CMK (cell line): ENCODE data around the gene ZNF281.
A peak's percentile ranks its signal among the peaks of the same experiment; 100 is the strongest.
"Not testable (repeated sequence)": the region's sequence is repeated elsewhere in the genome, so short reads cannot be mapped to it uniquely, and the experiment has no call there.

Experiments
- DNase-seq: peaks from one replicate; pipeline ENCODE4 v3.0.0-alpha.2; 2010; ENCODE audit warnings: low read depth

ZNF281 gene

DNA sequence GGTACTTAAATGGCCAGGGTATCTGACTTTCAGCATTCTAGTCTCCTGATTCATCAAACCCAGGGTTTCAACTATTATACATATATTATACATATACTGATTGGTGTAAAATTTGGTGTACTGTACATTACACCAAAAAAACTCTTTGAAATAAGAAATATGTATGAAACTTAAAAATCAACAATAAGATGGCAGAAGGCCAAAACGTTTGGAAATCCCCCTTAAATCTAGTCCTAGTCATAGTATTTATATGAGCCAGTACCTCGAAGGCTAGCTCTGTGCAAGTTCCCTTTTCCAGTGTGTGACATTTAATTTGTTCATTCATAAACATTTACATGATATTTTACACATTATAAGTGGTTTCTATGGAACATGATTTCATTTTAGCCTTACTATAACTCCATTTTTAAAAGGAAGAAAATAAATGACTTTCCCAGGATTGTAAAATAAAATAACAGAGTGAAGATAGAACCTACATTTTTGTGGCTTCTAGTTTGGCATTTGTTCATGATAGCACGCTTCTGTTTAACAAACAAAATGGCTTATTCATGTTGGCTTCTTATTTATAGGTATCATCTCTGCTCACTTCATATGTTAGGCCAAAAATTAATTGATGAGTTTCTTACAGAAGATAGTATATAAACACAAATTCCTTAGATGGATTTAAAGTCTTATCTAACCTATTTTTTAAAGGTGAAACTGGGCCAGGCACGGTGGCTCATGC is 18.8 kb upstream of the ZNF281 start:
- DNase-seq, result no peak

DNA sequence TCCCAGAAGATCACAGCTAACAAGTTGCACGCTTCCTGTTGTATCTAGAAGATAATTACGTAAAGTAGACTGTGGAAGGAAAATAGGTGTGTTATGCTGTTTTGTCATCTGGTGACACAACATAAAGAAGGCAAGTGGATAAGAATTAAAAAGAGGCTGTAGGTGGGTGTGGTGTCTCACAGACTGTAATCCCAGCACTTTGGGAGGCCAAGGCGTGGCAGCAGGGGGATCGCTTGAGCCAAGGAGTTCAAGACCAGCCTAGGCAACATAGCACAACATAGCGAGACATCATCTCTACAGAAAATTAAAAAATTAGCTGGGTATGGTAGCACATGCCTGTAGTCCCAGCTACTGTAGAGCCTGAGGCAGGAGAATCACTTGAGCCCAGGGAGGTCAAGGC is 17.9 kb upstream of the ZNF281 start:
- no peak for DNase-seq

DNA sequence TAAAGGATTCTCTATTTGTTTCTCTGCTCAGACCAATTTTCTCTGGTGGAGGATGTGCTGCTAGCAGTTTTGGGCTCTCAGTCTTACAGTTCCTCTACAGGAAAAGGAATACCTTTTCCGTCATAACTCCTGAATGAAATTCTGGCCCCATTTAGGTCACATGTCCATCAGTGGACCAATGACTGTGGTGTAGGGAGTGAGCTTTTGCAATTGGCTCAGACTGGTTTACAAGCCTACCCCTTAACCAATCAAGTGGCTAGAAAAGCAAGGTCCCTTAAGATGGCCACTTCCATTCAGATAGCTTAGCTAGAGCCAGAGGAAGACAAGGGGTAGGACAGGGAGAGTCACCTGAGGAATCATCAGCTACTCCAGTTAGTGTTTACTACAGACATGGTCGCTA is 16.4 kb upstream of the ZNF281 start:
- no peak for DNase-seq

GRCh38 chr1:200423235-200423634 is 13.4 kb upstream of the ZNF281 start:
- no peak for DNase-seq

DNA sequence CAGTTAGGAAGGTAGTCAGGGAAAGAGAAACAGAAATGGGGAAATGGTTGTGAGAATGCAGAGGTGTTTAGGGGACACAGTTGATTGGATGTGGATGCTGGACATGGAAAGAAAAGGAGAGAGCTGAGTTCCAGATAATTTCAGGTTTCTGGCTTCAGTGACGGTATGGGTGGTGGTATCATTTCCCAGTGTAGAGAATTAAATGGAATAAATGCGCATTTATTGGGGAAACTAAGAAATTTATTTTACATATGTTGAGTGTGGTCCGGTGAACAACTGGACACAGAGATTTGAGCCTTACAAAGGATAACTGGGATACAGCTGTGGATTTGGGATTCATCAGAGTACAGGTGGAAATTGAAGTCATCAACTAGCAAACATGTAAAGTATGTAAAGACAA is 12.4 kb upstream of the ZNF281 start:
- no peak for DNase-seq

- DNase-seq, result no peak
Observed at GRCh38 chr1:200415789-200416593, 6.2 kb upstream of the ZNF281 start.

- no peak for DNase-seq
Observed at GRCh38 chr1:200415227-200415626, 5.4 kb upstream of the ZNF281 start.

- DNase-seq, result no peak
Observed at GRCh38 chr1:200414657-200415056, 4.8 kb upstream of the ZNF281 start.

GRCh38 chr1:200413766-200414165 is 3.9 kb upstream of the ZNF281 start:
- DNase-seq, result not testable (repeated sequence)

DNA sequence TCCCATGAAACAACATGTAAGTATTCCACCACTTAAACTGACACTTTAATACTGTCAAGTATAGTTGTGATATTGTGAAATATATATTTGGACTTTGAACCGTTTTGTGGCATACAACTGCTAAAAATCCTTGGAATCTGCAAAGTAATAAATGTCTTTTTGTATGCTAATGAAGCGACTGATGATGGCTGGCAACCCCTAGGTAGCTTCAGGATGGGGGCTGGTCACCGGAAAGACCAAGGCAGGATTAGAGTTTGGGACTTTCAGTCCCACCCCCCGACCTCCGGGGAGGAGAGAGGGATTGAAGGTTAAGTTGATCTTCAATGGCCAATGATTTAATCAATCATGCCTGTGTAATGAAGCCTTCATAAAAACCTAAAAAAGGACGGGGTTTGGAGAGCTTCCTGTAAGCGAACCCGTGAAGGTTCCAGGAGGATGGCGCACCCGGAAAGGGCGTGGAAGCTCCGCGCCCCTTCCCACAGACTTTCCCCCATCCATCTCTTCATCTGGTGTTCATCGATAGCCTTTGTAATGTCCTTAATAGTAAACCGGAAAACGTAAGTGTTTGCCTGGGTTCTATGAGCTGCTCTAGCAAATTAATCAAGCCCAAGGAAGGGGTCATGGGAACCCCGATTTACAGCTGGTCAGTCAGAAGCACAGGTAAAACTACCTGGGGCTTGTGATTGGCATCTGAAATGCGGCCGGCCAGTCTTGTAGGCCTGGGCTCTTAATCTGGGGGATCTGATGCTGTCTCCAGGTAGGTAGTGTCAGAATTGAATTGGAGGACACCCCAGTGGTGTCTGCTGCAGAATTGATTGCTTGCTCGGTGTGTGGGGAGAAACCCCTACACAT is 1.8 kb upstream of the ZNF281 start:
- no peak for DNase-seq

GRCh38 chr1:200410566-200410878 is 686 bp upstream of the ZNF281 start:
- no peak for DNase-seq

DNA sequence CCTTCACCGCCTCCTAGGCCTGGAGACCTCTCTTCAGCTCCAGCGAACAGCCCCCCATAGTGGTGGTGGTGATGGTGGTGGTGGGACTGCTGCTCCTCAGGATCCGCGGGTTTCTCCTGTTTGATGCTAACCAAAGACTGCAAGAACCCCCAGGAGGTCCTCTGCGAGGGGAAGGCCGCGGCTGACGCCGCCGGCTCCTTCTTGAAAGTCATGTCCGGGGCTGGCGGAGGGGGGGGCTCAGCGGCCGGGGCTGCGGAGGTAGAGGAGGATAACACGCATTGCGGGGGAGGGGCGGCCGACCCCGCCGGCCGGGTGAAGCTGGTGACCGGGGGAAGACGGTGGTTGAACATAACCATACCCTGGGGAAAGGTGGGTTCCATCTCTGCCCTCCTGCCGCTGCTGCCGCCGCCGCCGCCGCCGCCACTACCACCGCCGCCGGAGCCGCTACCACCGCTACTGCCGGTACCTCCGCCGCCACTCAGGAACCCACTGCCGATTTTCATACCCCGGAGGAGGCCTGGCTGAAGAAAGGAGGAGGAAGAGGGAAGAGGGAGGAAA is 554 bp downstream of the ZNF281 start:
- peak; percentile 21 for DNase-seq

- no peak for DNase-seq
Observed at GRCh38 chr1:200406161-200406797, 3.6 kb downstream of the ZNF281 start.

DNA sequence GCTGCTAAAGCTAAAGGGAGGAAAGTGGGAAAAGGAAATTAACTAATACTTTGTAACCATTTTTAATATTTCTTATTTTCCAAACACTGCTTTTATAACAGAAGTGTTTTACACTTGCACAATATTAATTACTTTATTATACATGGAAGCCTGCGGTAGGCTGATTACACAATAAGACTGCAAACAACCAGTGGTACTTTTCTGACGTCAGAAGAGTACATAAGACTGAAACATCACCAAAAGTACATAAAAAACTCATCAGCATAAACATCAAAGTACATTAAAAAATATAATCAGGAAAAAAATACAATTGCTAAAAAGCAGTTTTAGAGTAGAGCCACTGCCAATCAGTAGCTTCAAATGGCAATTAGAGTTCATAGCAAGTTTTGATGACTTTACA is 4.6 kb downstream of the ZNF281 start:
- no peak for DNase-seq

- DNase-seq, result no peak
Observed at GRCh38 chr1:200401708-200402107, 8.1 kb downstream of the ZNF281 start.

DNA sequence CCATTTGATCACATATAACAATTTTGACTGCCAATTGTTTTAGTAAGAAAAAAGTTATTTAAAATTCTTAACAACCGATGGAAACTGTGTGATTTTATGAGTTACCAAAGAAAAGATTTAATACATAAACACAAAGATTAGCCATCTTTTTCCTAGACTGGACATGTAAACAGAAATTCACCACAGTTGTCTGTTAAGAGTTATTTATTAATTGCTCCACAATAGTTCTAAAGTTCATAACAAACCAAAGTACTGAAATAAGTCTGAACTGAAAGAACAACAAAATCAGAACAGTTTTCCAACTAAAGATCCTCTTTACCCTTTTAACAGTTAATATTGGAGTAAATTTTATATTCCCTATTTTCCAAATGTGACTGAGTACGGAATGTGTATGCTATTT is 8.6 kb downstream of the ZNF281 start:
- no peak for DNase-seq

DNA sequence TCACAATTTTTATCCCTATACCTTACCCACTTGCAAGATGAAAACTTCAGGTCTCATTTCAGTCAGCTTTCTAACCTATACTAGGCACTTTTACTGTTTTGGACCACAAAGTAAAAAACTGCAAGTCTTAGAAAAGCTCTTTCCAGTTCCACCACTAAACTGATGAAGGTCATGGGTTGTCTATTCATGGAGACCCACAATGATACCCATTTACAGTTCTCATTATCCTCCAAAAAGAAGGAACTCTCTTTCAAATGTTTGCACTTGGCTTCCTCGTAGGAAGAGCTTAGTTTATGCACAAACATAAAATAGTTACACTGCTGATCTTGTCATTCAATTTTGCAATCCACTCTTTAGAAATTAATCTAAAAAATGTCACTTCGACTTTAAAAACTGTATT is 9.3 kb downstream of the ZNF281 start:
- DNase-seq, result no peak

DNA sequence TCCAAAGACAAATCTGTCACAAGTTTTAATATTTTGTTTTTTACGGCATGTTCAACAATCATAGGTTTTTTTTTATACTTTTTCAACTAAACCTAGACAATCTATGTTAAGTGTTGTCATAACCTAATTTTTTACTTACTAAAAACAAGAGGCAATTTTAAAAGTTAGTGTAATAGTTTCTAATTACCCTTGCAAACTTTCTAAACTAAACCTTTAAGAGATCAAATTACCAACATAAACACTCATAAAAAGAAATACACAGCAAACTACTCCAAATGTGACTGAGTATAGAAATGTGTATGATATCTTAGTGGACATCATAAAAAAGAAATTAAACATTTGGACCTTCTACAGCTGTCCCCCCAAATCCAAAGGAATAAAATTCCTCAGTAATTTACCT is 10.0 kb downstream of the ZNF281 start:
- DNase-seq, result no peak

GRCh38 chr1:200398373-200398772 is 11.5 kb downstream of the ZNF281 start:
- DNase-seq, result no peak

DNA sequence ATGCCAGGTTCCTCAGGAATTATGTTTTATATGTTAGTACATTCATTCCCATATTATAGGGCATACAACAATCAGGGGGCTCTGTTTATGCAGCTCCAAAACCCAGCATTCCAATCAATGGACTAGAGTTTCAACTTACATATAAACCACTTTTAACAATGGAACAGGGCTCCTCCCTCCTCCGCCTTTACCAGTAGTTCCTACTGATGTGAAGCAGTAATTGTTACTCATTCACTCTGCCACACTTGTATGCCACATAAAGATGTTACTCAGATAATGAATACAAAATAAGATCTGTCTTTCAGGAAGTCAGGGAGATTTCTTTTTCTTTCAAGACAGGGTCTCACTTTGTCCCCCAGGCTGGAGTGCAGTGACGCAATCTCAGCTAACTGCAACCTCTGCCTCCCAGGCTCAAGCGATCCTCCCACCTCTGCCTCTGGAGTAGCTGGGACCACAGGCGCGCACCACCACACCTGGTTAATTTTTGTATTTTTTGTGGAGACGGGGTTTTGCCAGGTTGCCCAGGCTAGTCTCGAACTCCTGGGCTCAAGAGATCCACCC is 17.1 kb downstream of the ZNF281 start:
- DNase-seq, result no peak

DNA sequence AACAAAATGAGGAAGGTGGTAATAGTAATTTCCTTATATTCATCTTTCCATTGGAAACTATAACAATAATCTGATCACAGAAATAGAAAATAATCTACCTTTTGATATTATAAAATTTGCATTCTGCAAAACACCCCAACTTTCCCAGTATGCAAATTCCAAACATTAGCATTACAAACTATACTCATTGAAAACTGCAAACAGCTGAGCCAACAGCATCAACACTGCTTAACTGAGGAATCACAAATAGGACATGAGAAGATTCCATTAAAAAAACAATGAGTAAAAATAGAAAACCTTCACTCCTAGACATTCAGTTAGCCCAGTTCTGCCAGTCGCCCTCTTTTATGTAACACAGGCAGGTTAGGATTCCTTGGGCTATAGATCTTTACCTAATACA is 18.1 kb downstream of the ZNF281 start:
- no peak for DNase-seq

DNA sequence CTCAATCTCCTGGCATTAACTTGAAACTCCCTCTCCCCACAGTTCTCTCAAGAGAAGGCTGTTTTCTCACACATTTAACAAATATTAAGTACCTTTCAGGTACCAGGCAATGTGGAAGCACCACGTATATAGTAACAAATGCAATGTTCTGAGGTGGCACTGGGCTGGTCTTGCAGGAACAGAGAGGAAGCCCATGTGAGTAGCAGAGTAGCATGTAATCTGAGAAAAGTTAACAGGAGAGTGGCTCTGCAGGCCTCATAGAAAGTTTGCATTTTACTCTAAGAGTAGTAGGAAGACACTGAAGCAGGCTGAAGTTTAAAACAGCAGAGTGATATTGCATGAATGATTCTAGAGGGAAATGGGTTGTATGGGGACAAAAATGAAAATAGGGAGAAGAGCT is 21.0 kb downstream of the ZNF281 start:
- no peak for DNase-seq
